H9 (cell line): ENCODE results near the gene ARHGAP45. TPM values are rescaled to one million over a fixed set of nuclear protein-coding genes. Genes with fewer than 3 reads are reported as not detected.

Experiments used
- DNase-seq: peaks from one replicate; pipeline ENCODE4 v3.0.0-alpha.2; 2017
- H2AFZ ChIP-seq: one replicate; pipeline ENCODE4 v1.6.1; 2013; ENCODE audit warnings: mild to moderate bottlenecking, low read length, control low read depth, moderate library complexity
- H2AK5ac ChIP-seq: 2 replicates; pipeline ENCODE4 v1.6.1; 2013; ENCODE audit warnings: low read length, control low read depth, mixed read lengths; ENCODE audit not compliant: insufficient read length
- H2BK120ac ChIP-seq: one replicate; pipeline ENCODE4 v1.6.1; 2013; ENCODE audit warnings: low read depth, mild to moderate bottlenecking, low read length, control low read depth, inconsistent platforms; ENCODE audit not compliant: poor library complexity, severe bottlenecking
- H2BK12ac ChIP-seq: 2 replicates; pipeline ENCODE4 v1.6.1; 2013; ENCODE audit warnings: low read length, control low read depth, mixed read lengths, low read depth; ENCODE audit not compliant: insufficient read length
- H2BK15ac ChIP-seq: 2 replicates; pipeline ENCODE4 v1.6.1; 2013; ENCODE audit warnings: low read depth, low read length, control low read depth
- H2BK20ac ChIP-seq: one replicate; pipeline ENCODE4 v1.6.1; 2013; ENCODE audit warnings: low read depth, mild to moderate bottlenecking, low read length, control low read depth, inconsistent platforms; ENCODE audit not compliant: poor library complexity, severe bottlenecking
- H2BK5ac ChIP-seq: 2 replicates; pipeline ENCODE4 v1.6.1; 2013; ENCODE audit warnings: low read length, control low read depth, mixed read lengths; ENCODE audit not compliant: insufficient read length
- H3K14ac ChIP-seq: 2 replicates; pipeline ENCODE4 v1.6.1; 2013; ENCODE audit warnings: low read length, control low read depth; ENCODE audit not compliant: insufficient read depth
- H3K18ac ChIP-seq: 2 replicates; pipeline ENCODE4 v1.6.1; 2013; ENCODE audit warnings: low read depth, mild to moderate bottlenecking, mixed read lengths, low read length, control low read depth; ENCODE audit not compliant: insufficient read length
- H3K23ac ChIP-seq: 2 replicates; pipeline ENCODE4 v1.6.1; 2013; ENCODE audit warnings: low read length, control low read depth, mixed read lengths, low read depth; ENCODE audit not compliant: insufficient read length
- H3K23me2 ChIP-seq: 2 replicates; pipeline ENCODE4 v1.6.1; 2013; ENCODE audit warnings: low read depth, mild to moderate bottlenecking, mixed read lengths, low read length, control low read depth; ENCODE audit not compliant: insufficient read length, poor library complexity, severe bottlenecking
- H3K27ac ChIP-seq: 2 replicates; pipeline ENCODE4 v1.5.1; 2013; ENCODE audit warnings: low read length, control low read depth, mixed read lengths, low read depth; ENCODE audit not compliant: insufficient read length
- H3K27me3 ChIP-seq: 2 replicates; pipeline ENCODE4 v1.6.1; 2013; ENCODE audit warnings: low read length, control low read depth, inconsistent platforms; ENCODE audit not compliant: insufficient read depth
- H3K4ac ChIP-seq: 2 replicates; pipeline ENCODE4 v1.6.1; 2013; ENCODE audit warnings: low read depth, mild to moderate bottlenecking, control low read depth, inconsistent platforms, low read length, moderate library complexity
- H3K4me1 ChIP-seq: 2 replicates; pipeline ENCODE4 v1.6.1; 2013; ENCODE audit warnings: low read length, control low read depth, inconsistent platforms; ENCODE audit not compliant: insufficient read depth
- H3K4me2 ChIP-seq: 2 replicates; pipeline ENCODE4 v1.6.1; 2013; ENCODE audit warnings: low read length, control low read depth, mixed read lengths; ENCODE audit not compliant: insufficient read length, insufficient read depth
- H3K56ac ChIP-seq: 2 replicates; pipeline ENCODE4 v1.6.1; 2013; ENCODE audit warnings: low read depth, mild to moderate bottlenecking, mixed read lengths, low read length, control low read depth; ENCODE audit not compliant: insufficient read length
- H3K79me1 ChIP-seq: 2 replicates; pipeline ENCODE4 v1.6.1; 2013; ENCODE audit warnings: low read depth, mild to moderate bottlenecking, moderate library complexity, low read length, control low read depth, inconsistent platforms; ENCODE audit not compliant: insufficient read depth, poor library complexity, severe bottlenecking
- H3K79me2 ChIP-seq: 2 replicates; pipeline ENCODE4 v1.6.1; 2013; ENCODE audit warnings: low read length, control low read depth, inconsistent platforms; ENCODE audit not compliant: insufficient read depth
- H3K9ac ChIP-seq: 2 replicates; pipeline ENCODE4 v1.6.1; 2013; ENCODE audit warnings: low read length, control low read depth, mixed read lengths; ENCODE audit not compliant: insufficient read length; ENCODE audit errors: extremely low read depth
- H3K9me3 ChIP-seq: one replicate; pipeline ENCODE4 v1.6.1; 2013; ENCODE audit warnings: low read depth, low read length, inconsistent platforms; ENCODE audit not compliant: control insufficient read depth
- H3T11ph ChIP-seq: one replicate; pipeline ENCODE4 v1.6.1; 2013; ENCODE audit warnings: mild to moderate bottlenecking, low read length, control low read depth, inconsistent platforms
- H4K20me1 ChIP-seq: one replicate; pipeline ENCODE4 v1.6.1; 2013; ENCODE audit not compliant: control insufficient read depth, insufficient read length, insufficient read depth
- H4K5ac ChIP-seq: 2 replicates; pipeline ENCODE4 v1.6.1; 2013; ENCODE audit warnings: low read depth, mild to moderate bottlenecking, mixed read lengths, low read length, control low read depth; ENCODE audit not compliant: insufficient read length
- H4K8ac ChIP-seq: replicated peaks from 2 replicates; pipeline ENCODE4 v1.6.1; 2013; ENCODE audit warnings: low read length, control low read depth, mixed read lengths, low read depth; ENCODE audit not compliant: insufficient read length
- H4K91ac ChIP-seq: 2 replicates; pipeline ENCODE4 v1.6.1; 2013; ENCODE audit warnings: low read depth, mild to moderate bottlenecking, moderate library complexity, mixed read lengths, low read length, control low read depth; ENCODE audit not compliant: insufficient read length
- H3K27ac Mint-ChIP-seq, 3 experiments: 2 replicates in 2 of 3; 3 replicates in 1 of 3; pipeline ENCODE4 v1.8.0; 2020 to 2021; ENCODE audit warnings: mixed read lengths in 3 of 3, mild to moderate bottlenecking in 1 of 3, moderate library complexity in 1 of 3
- H3K27me3 Mint-ChIP-seq: 2 replicates; pipeline ENCODE4 v1.8.0; 2021; ENCODE audit warnings: low read depth, mild to moderate bottlenecking, moderate library complexity, mixed read lengths
- H3K36me3 Mint-ChIP-seq, 3 experiments: 2 replicates in 2 of 3; 3 replicates in 1 of 3; pipeline ENCODE4 v1.8.0; 2020 to 2021; ENCODE audit warnings: low read depth in 3 of 3, mixed read lengths in 3 of 3; ENCODE audit not compliant: insufficient read depth in 1 of 3
- H3K4me1 Mint-ChIP-seq, 2 experiments: 2 replicates each; pipeline ENCODE4 v1.8.0; 2020; ENCODE audit warnings: mixed read lengths in 2 of 2
- H3K4me3 Mint-ChIP-seq, 2 experiments: 2 replicates in 1 of 2; 3 replicates in 1 of 2; pipeline ENCODE4 v1.8.0; 2020 to 2021; ENCODE audit warnings: mild to moderate bottlenecking in 2 of 2, mixed read lengths in 2 of 2, moderate library complexity in 1 of 2
- H3K9me3 Mint-ChIP-seq, 2 experiments: 2 replicates in 1 of 2; 3 replicates in 1 of 2; pipeline ENCODE4 v1.8.0; 2020; ENCODE audit warnings: mild to moderate bottlenecking in 2 of 2, mixed read lengths in 2 of 2, moderate library complexity in 1 of 2
- CTCF ChIP-seq: fragments of 200-600 bp; sonication (generic); conservative IDR thresholded peaks from 3 replicates; pipeline ENCODE4 v1.8.0; 2021; ENCODE audit warnings: antibody characterized with exemption, mild to moderate bottlenecking
- WGBS: extraction: QIAGEN DNeasy Blood & Tissue Kit; methylation state at CpG from one replicate; pipeline ENCODE4 v1.1.7; 2013; ENCODE audit warnings: missing lambda C conversion rate, low lambda C conversion rate, mixed read lengths; ENCODE audit not compliant: insufficient read length; ENCODE audit errors: extremely low coverage; 5-methylcytosine and 5-hydroxymethylcytosine counted together
- total RNA-seq: library from RNA; stranded (reverse); gene quantifications from 2 replicates; pipeline ENCODE4 v1.2.1, GENCODE V29; 2021

ARHGAP45 gene
- total RNA-seq, 1 experiment from 2014 or later: 39.8 TPM

GRCh38 chr19:1076046-1076386 lies 9.0 kb downstream of the ARHGAP45 start:
- H3K4me3 Mint-ChIP-seq: no peak overlapping the region; a peak in 1 of 5 replicates

More at GRCh38 chr19:1076046-1076386, 9.0 kb downstream of the ARHGAP45 start:
- peaks cover 5% of the 10 kb centered on the region for H3K23me2 ChIP-seq
- H3K14ac ChIP-seq: no peak overlapping the region
- no peak overlapping the region for H2BK15ac ChIP-seq
- Mint-ChIP-seq H3K27me3 (peaks cover 11% of the 10 kb centered on the region), H3K9me3 (no peaks in the 10 kb centered on the region), H3K36me3 (peaks cover 9 to 49% (median 38%) of the 10 kb centered on the region in 3 experiments), H3K4me1 (peaks cover 4 to 8% of the 10 kb centered on the region in 2 experiments; a peak in 3 of 4 replicates), H3K27ac (no peak overlapping the region)
- H3K18ac ChIP-seq: no peak overlapping the region
- H2BK5ac ChIP-seq: no peak overlapping the region
- H2AK5ac ChIP-seq: no peak overlapping the region
- H3K9ac ChIP-seq: no peak overlapping the region
- H2BK20ac ChIP-seq: no peak overlapping the region
- no peaks in the 10 kb centered on the region for H3K79me2 ChIP-seq
- H4K5ac ChIP-seq: no peak overlapping the region
- H3K23ac ChIP-seq: no peak overlapping the region
- no peaks in the 10 kb centered on the region for H3K9me3 ChIP-seq
- TF ChIP-seq CTCF: no peak
- H2BK120ac ChIP-seq: no peak overlapping the region
- H3K27me3 ChIP-seq: no peaks in the 10 kb centered on the region; the same call in 1 of the 2 replicates
- WGBS: no CpG with 5 or more reads among the region's 4 CpGs
- no peak overlapping the region for H2AFZ ChIP-seq
- H3T11ph ChIP-seq: no peak overlapping the region
- H4K20me1 ChIP-seq: no peaks in the 10 kb centered on the region
- no peaks in the 10 kb centered on the region for H3K4me1 ChIP-seq
- no peak overlapping the region for H4K91ac ChIP-seq
- DNase-seq: no peak
- H2BK12ac ChIP-seq: no peak overlapping the region
- H4K8ac ChIP-seq: no peak overlapping the region
- H3K56ac ChIP-seq: no peak overlapping the region
- H3K27ac ChIP-seq: no peak overlapping the region
- no peak overlapping the region for H3K4me2 ChIP-seq
- no peaks in the 10 kb centered on the region for H3K79me1 ChIP-seq
- no peak overlapping the region for H3K4ac ChIP-seq
